GM12878 (cell line): Measurements from ENCODE around the gene HMG20B. TPM values are rescaled to one million over a fixed set of nuclear protein-coding genes. Genes with fewer than 3 reads are reported as not detected.

Source experiments
- ATAC-seq: fragments of 200-7000 bp; cut with Tn5 transposase; 3 replicates; pipeline ENCODE4 v1.9.1; 2020; ENCODE audit warnings: mild to moderate bottlenecking, moderate library complexity
- BruUV-seq: library from RNA; stranded (reverse); fragments of 400-500 nt; replicated peaks from 2 replicates; lab custom pipeline; 2021; lab: Mats Ljungman, UMichigan
- CTCF ChIA-PET: fragments of 300-600 bp; sonication (Branson Sonifier 250); formaldehyde crosslinking; extraction: SDS; loops from one replicate; lab custom pipeline; 2021; ENCODE audit warnings: inconsistent platforms; lab: Yijun Ruan, JAX
- POLR2A ChIA-PET: fragments of 350-600 bp; formaldehyde crosslinking; extraction: SDS; loops from one replicate; lab custom pipeline; 2021; ENCODE audit warnings: inconsistent platforms; lab: Charles Lee
- RAD21 ChIA-PET: fragments of 300-600 bp; sonication (Branson Sonifier 250); formaldehyde crosslinking; loops from one replicate; lab custom pipeline; 2023; ENCODE audit warnings: antibody characterized with exemption; ENCODE audit not compliant: unreplicated experiment; lab: Charles Lee
- SMC1A ChIA-PET: fragments of 300-600 bp; sonication (Branson Sonifier 250); formaldehyde crosslinking; loops from one replicate; lab custom pipeline; 2023; ENCODE audit not compliant: unreplicated experiment, uncharacterized antibody; lab: Charles Lee
- DNase-seq: peaks from one replicate; pipeline ENCODE4 v3.0.0-alpha.2; 2011; ENCODE audit warnings: low read depth, low spot score
- FAIRE-seq: peaks from 3 replicates; lab custom pipeline; 2011; peaks lifted over from hg19 to GRCh38; lab: Jason Lieb, UNC
- H2AFZ ChIP-seq: 2 replicates; pipeline ENCODE4 v1.6.0; 2011; ENCODE audit warnings: low read depth, low read length, control low read depth; ENCODE audit not compliant: control insufficient read depth
- H3K27ac ChIP-seq: 2 replicates; pipeline ENCODE4 v1.5.1; 2011; ENCODE audit warnings: control low read depth; ENCODE audit not compliant: control insufficient read depth, insufficient read depth
- H3K27me3 ChIP-seq, 2 experiments: replicated peaks in 1 of 2; 2 replicates each; pipeline versions ENCODE4 v1.6.0 to v1.6.1; 2011; ENCODE audit warnings: low read length in 1 of 2; ENCODE audit not compliant: control insufficient read depth in 2 of 2, insufficient read depth in 2 of 2
- H3K36me3 ChIP-seq, 2 experiments: 2 replicates each; pipeline ENCODE4 v1.5.1; 2011; ENCODE audit warnings: low read length in 1 of 2; ENCODE audit not compliant: control insufficient read depth in 2 of 2, insufficient read depth in 2 of 2
- H3K4me1 ChIP-seq: 2 replicates; pipeline ENCODE4 v1.6.1; 2011; ENCODE audit warnings: mild to moderate bottlenecking, low read length, moderate library complexity, mixed read lengths; ENCODE audit not compliant: control insufficient read depth, insufficient read depth
- H3K4me2 ChIP-seq: 2 replicates; pipeline ENCODE4 v1.6.0; 2011; ENCODE audit warnings: control low read depth; ENCODE audit not compliant: control insufficient read depth, insufficient read depth
- H3K4me3 ChIP-seq: fragments of 200-600 bp; sonication (generic); 2 replicates; pipeline ENCODE4 v1.5.1; 2016
- H3K79me2 ChIP-seq: 2 replicates; pipeline ENCODE4 v1.6.0; 2011; ENCODE audit warnings: low read length; ENCODE audit not compliant: control insufficient read depth, insufficient read depth
- H3K9ac ChIP-seq: 2 replicates; pipeline ENCODE4 v1.8.0; 2011; ENCODE audit warnings: low read length, control low read depth, mixed read lengths; ENCODE audit not compliant: control insufficient read depth, insufficient read depth
- H3K9me3 ChIP-seq: replicated peaks from 3 replicates; pipeline ENCODE4 v1.5.1; 2011; ENCODE audit warnings: mild to moderate bottlenecking, low read length; ENCODE audit not compliant: control insufficient read depth, insufficient read depth
- H4K20me1 ChIP-seq: 2 replicates; pipeline ENCODE4 v1.6.0; 2011; ENCODE audit not compliant: control insufficient read depth, insufficient read depth
- BACH1 ChIP-seq: fragments of 450-650 bp; IDR thresholded peaks from 2 replicates; pipeline ENCODE4 v1.6.1; 2017; ENCODE audit warnings: mild to moderate bottlenecking, borderline replicate concordance
- BRCA1 ChIP-seq: IDR thresholded peaks from 2 replicates; pipeline ENCODE4 v1.6.1; 2011; ENCODE audit warnings: low read depth, low read length, improper control_type of control experiment
- CTCF ChIP-seq, 3 experiments: IDR thresholded peaks in 2 of 3; conservative IDR thresholded peaks in 1 of 3; 2 replicates each; pipeline ENCODE4 v1.5.1; 2011; ENCODE audit warnings: low read depth in 3 of 3, low read length in 3 of 3, mild to moderate bottlenecking in 3 of 3, control low read depth in 2 of 3, moderate library complexity in 2 of 3, inconsistent platforms in 1 of 3, mixed read lengths in 1 of 3; ENCODE audit not compliant: control insufficient read depth in 2 of 3, insufficient read depth in 1 of 3; ENCODE audit errors: extremely low read depth in 1 of 3
- DPF2 ChIP-seq: fragments of 450-650 bp; IDR thresholded peaks from 2 replicates; pipeline ENCODE4 v1.6.1; 2017; ENCODE audit warnings: mild to moderate bottlenecking
- HDAC2 ChIP-seq: fragments of 200-600 bp; sonication (generic); IDR thresholded peaks from 2 replicates; pipeline ENCODE4 v1.6.1; 2017
- NR2F1 ChIP-seq: fragments of 450-650 bp; conservative IDR thresholded peaks from 2 replicates; pipeline ENCODE4 v1.6.1; 2017; ENCODE audit warnings: mild to moderate bottlenecking
- RAD21 ChIP-seq: IDR thresholded peaks from 2 replicates; pipeline ENCODE4 v1.6.1; 2011; ENCODE audit warnings: mild to moderate bottlenecking, low read depth, low read length, moderate library complexity; ENCODE audit not compliant: insufficient read depth
- REST ChIP-seq: IDR thresholded peaks from 2 replicates; pipeline ENCODE4 v1.6.1; 2012; ENCODE audit warnings: mild to moderate bottlenecking, low read depth, low read length
- SIX5 ChIP-seq: IDR thresholded peaks from 2 replicates; pipeline ENCODE4 v1.6.1; 2011; ENCODE audit warnings: mild to moderate bottlenecking, low read depth, low read length, moderate library complexity; ENCODE audit not compliant: severe bottlenecking
- SMAD5 ChIP-seq: IDR thresholded peaks from 2 replicates; pipeline ENCODE4 v1.6.1; 2016; ENCODE audit warnings: antibody characterized with exemption, low read depth
- SPI1 ChIP-seq: IDR thresholded peaks from 2 replicates; pipeline ENCODE4 v1.6.1; 2011; ENCODE audit warnings: low read depth, mild to moderate bottlenecking, low read length, moderate library complexity, borderline replicate concordance; ENCODE audit not compliant: insufficient read depth
- SUZ12 ChIP-seq: fragments of 200-600 bp; sonication (generic); IDR thresholded peaks from one replicate; pipeline ENCODE4 v1.6.1; 2018; ENCODE audit warnings: antibody characterized with exemption, mild to moderate bottlenecking; ENCODE audit not compliant: unreplicated experiment
- TARDBP ChIP-seq: IDR thresholded peaks from 2 replicates; pipeline ENCODE4 v1.6.1; 2016; ENCODE audit warnings: borderline replicate concordance
- TCF3 ChIP-seq: IDR thresholded peaks from 2 replicates; pipeline ENCODE4 v1.6.1; 2012; ENCODE audit warnings: low read depth, mild to moderate bottlenecking, low read length, borderline replicate concordance; ENCODE audit not compliant: insufficient read depth
- YY1 ChIP-seq: IDR thresholded peaks from 2 replicates; pipeline ENCODE4 v1.6.1; 2011; ENCODE audit warnings: low read depth, mild to moderate bottlenecking, low read length
- ZSCAN29 ChIP-seq: fragments of 450-650 bp; IDR thresholded peaks from 2 replicates; pipeline ENCODE4 v1.6.1; 2017; ENCODE audit warnings: mild to moderate bottlenecking, moderate library complexity
- WGBS: methylation state at CpG from one replicate; pipeline ENCODE4 v1.1.6; 2016; ENCODE audit warnings: low lambda C conversion rate; ENCODE audit not compliant: insufficient replicate concordance, insufficient coverage; ENCODE audit errors: missing lambda C conversion rate; 5-methylcytosine and 5-hydroxymethylcytosine counted together
- in situ Hi-C: fragments of 300-500 bp; cut with MboI; formaldehyde crosslinking; loops from 9 replicates; pipeline ENCODE4 v1.14.3; 2018; ENCODE audit warnings: mixed read lengths
- intact Hi-C: fragments of 100-400 bp; cut with micrococcal nuclease; formaldehyde crosslinking; loops from one replicate; pipeline ENCODE4 v1.14.2; 2022; ENCODE audit not compliant: unreplicated experiment
- polyA plus RNA-seq, 11 experiments: library from polyadenylated mRNA; depleted of rRNA in 4 of 11; unstranded in 6 of 11; stranded (reverse) in 5 of 11; fragments of >200 nt; fragmentation: Nextera tagmentation in 4 of 11; fragmentation: Illumina TruSeq in 1 of 11; extraction: Ambion mirVana in 4 of 11; extraction: Trizol in 1 of 11; gene quantifications; 1 replicate in 1 of 11; 2 replicates in 10 of 11; pipeline versions ENCODE4 v1.2.1 to v1.2.3, GENCODE V29; 2011 to 2016; ENCODE audit warnings: inconsistent platforms in 2 of 11, missing spikeins in 2 of 11, low read depth in 1 of 11
- total RNA-seq, 4 experiments: library from RNA; depleted of rRNA in 3 of 4; stranded (reverse); fragments of >200 nt in 3 of 4; fragmentation: Illumina TruSeq in 1 of 4; extraction: Trizol in 1 of 4; gene quantifications; 2 replicates each; pipeline versions ENCODE4 v1.2.1 to v1.2.3, GENCODE V29; 2013 to 2021

The HMG20B gene
- total and polyA plus RNA-seq, 10 of the 15 experiments (the other 5 are each of a cell fraction or from before 2014, with no cell fraction given): 0.37 to 92.7 (median 47.0) TPM

GRCh38 chr19:3545669-3546034, 27.1 kb upstream of the HMG20B start:
- RAD21 ChIA-PET: interaction anchor here (1.0 to 1.1 kb wide), 2 partner anchors 11 to 59 kb away, joined by 3 to 4 read pairs; partner anchors contain the start of gene MFSD12
- no peak for ATAC-seq
- Histone ChIP-seq H3K27me3 (no peaks in the 10 kb centered on the region), H4K20me1 (no peaks in the 10 kb centered on the region), H3K79me2 (no peaks in the 10 kb centered on the region), H3K4me3 (no peak overlapping the region), H2AFZ (no peak overlapping the region), H3K4me2 (no peak overlapping the region), H3K36me3 (peaks cover 2 to 7% of the 10 kb centered on the region in 2 experiments; a peak in 3 of 4 replicates), H3K27ac (no peak overlapping the region)
- in situ Hi-C loops: no loop called here
- TF ChIP-seq BACH1 (no peak), REST (no peak), HDAC2 (no peak), TCF3 (no peak), SUZ12 (no peak), SIX5 (no peak), RAD21 (no peak), ZSCAN29 (no peak), BRCA1 (no peak), SPI1 (no peak), DPF2 (no peak), CTCF (IDR thresholded peaks at IDR 0.05 in 2 of 3, conservative IDR thresholded peaks at IDR 0.05 in 1 of 3; ENCODE audit: control insufficient read depth in 2 of 3, extremely low read depth in 1 of 3, insufficient read depth in 1 of 3, low read depth in 3 of 3, low read length in 3 of 3) (no peak), TARDBP (no peak), YY1 (no peak), SMAD5 (no peak), NR2F1 (no peak)
- TF ChIP-seq, all 136 proteins: peak for 0
- no peak for FAIRE-seq
- intact Hi-C loops: loop anchor here (1.0 to 5.0 kb wide), 2 partner anchors 73 to 162 kb away; partner anchors contain the start of gene TJP3
- Histone ChIP-seq H3K9ac (no peak overlapping the region), H3K9me3 (no peaks in the 10 kb centered on the region), H3K4me1 (no peaks in the 10 kb centered on the region)
- ChIA-PET CTCF (interaction anchor here (0.6 to 2.7 kb wide), 16 partner anchors 9 to 669 kb away, joined by 3 to 20 read pairs (median 4); partner anchors contain the start of gene MFSD12), SMC1A (interaction anchor here (1.0 to 1.1 kb wide), 2 partner anchors 46 to 159 kb away, joined by 3 to 4 read pairs; no protein-coding TSS in a partner anchor), POLR2A (no interaction called here)
- DNase-seq: no peak
- 52% methylated on average over 10 of the region's 10 CpGs for WGBS
- BruUV-seq: no TSS peak
